HCT116 (cell line): Measurements from ENCODE around the gene CD244. TPM values are rescaled to one million over a fixed set of nuclear protein-coding genes. Genes with fewer than 3 reads are reported as not detected.

ENCODE experiments used
- ATAC-seq: fragments of 200-7000 bp; cut with Tn5 transposase; 2 replicates; pipeline ENCODE4 v1.9.1; 2020; ENCODE audit warnings: mild to moderate bottlenecking, moderate library complexity
- BruUV-seq: library from RNA; stranded (reverse); fragments of 400-500 nt; replicated peaks from 2 replicates; lab custom pipeline; 2021; lab: Mats Ljungman, UMichigan
- CTCF ChIA-PET: fragments of 300-600 bp; sonication (Branson Sonifier 250); formaldehyde crosslinking; loops from one replicate; lab custom pipeline; 2021; ENCODE audit warnings: antibody characterized with exemption; lab: Charles Lee
- POLR2A ChIA-PET: fragments of 300-600, 350-600 bp; sonication (Branson Sonifier 250); formaldehyde crosslinking; loops from one replicate; lab custom pipeline; 2021; ENCODE audit warnings: antibody characterized with exemption; lab: Charles Lee
- RAD21 ChIA-PET, 2 experiments: fragments of 300-600 bp; sonication (Branson Sonifier 250); formaldehyde crosslinking; loops; one replicate each; lab custom pipeline; 2023; ENCODE audit warnings: low total read pairs in 2 of 2; ENCODE audit not compliant: uncharacterized antibody in 2 of 2, unreplicated experiment in 2 of 2, low non-redundant PET in 1 of 2; lab: Charles Lee
- DNase-seq: peaks from one replicate; pipeline ENCODE4 v3.0.0-alpha.2; 2010; ENCODE audit warnings: low read depth, low spot score
- H2AFZ ChIP-seq: fragments of 200-600 bp; shearing (Covaris generic), sonication (generic); 2 replicates; pipeline ENCODE4 v1.6.1; 2017; ENCODE audit warnings: low read depth, mixed run types, mixed read lengths, antibody characterized with exemption, low read length; ENCODE audit not compliant: poor library complexity, severe bottlenecking
- H3K27ac ChIP-seq: 2 replicates; pipeline ENCODE4 v1.5.1; 2012; ENCODE audit warnings: low read depth, low read length
- H3K27me3 ChIP-seq: fragments of 200-600 bp; sonication (generic); 2 replicates; pipeline ENCODE4 v1.6.1; 2016; ENCODE audit warnings: mixed run types, low read length, mixed read lengths; ENCODE audit not compliant: insufficient read depth
- H3K36me3 ChIP-seq, 2 experiments: fragments of 200-500 bp in 1 of 2; fragments of 200-600 bp in 1 of 2; sonication (Bioruptor generic) in 1 of 2; sonication (generic) in 1 of 2; 2 replicates each; pipeline versions ENCODE4 v1.5.1 to v1.6.1; 2014 to 2016; ENCODE audit warnings: low read length in 2 of 2, inconsistent platforms in 1 of 2, mixed read lengths in 1 of 2, mixed run types in 1 of 2; ENCODE audit not compliant: insufficient read depth in 2 of 2, control insufficient read depth in 1 of 2
- H3K4me1 ChIP-seq, 2 experiments: fragments of 200-600 bp in 1 of 2; sonication (generic) in 1 of 2; 2 replicates each; pipeline versions ENCODE4 v1.5.1 to v1.6.1; 2012 to 2017; ENCODE audit warnings: low read length in 2 of 2, inconsistent platforms in 1 of 2, mild to moderate bottlenecking in 1 of 2, mixed read lengths in 1 of 2, mixed run types in 1 of 2, moderate library complexity in 1 of 2; ENCODE audit not compliant: insufficient read depth in 2 of 2, control insufficient read depth in 1 of 2
- H3K4me2 ChIP-seq: fragments of 200-600 bp; sonication (generic); 2 replicates; pipeline ENCODE4 v1.6.1; 2017; ENCODE audit warnings: mixed run types, low read length, mixed read lengths
- H3K4me3 ChIP-seq, 2 experiments: fragments of 200-600 bp in 1 of 2; sonication (generic) in 1 of 2; replicated peaks in 1 of 2; 2 replicates each; pipeline ENCODE4 v1.5.1; 2011 to 2016; ENCODE audit warnings: low read length in 2 of 2, control low read depth in 1 of 2, low read depth in 1 of 2, mild to moderate bottlenecking in 1 of 2, mixed read lengths in 1 of 2, mixed run types in 1 of 2
- H3K79me2 ChIP-seq: fragments of 200-600 bp; sonication (generic); 2 replicates; pipeline ENCODE4 v1.6.1; 2017; ENCODE audit warnings: mild to moderate bottlenecking, mixed run types, low read length, moderate library complexity, mixed read lengths; ENCODE audit not compliant: insufficient read depth
- H3K9ac ChIP-seq: fragments of 200-600 bp; sonication (generic); 2 replicates; pipeline ENCODE4 v1.6.1; 2016; ENCODE audit warnings: low read length, mixed read lengths
- H3K9me2 ChIP-seq: fragments of 200-600 bp; sonication (generic), shearing (Covaris generic); 2 replicates; pipeline ENCODE4 v1.6.1; 2017; ENCODE audit warnings: mixed run types, mild to moderate bottlenecking, moderate library complexity; ENCODE audit not compliant: insufficient read depth
- H3K9me3 ChIP-seq, 2 experiments: fragments of 200-500 bp in 1 of 2; fragments of 200-600 bp in 1 of 2; sonication (Bioruptor generic) in 1 of 2; sonication (generic) in 1 of 2; 2 replicates each; pipeline ENCODE4 v1.6.1; 2014 to 2017; ENCODE audit warnings: low read length in 2 of 2, mixed read lengths in 2 of 2, inconsistent platforms in 1 of 2, low read depth in 1 of 2, mild to moderate bottlenecking in 1 of 2, mixed run types in 1 of 2, moderate library complexity in 1 of 2; ENCODE audit not compliant: control insufficient read depth in 1 of 2, insufficient read depth in 1 of 2
- H4K20me1 ChIP-seq: fragments of 200-600 bp; sonication (generic), shearing (Covaris generic); 2 replicates; pipeline ENCODE4 v1.6.1; 2017; ENCODE audit warnings: mixed run types, mild to moderate bottlenecking, moderate library complexity; ENCODE audit not compliant: insufficient read depth
- CEBPB ChIP-seq: IDR thresholded peaks from 2 replicates; pipeline ENCODE4 v1.6.1; 2012; ENCODE audit warnings: low read depth
- EGR1 ChIP-seq: IDR thresholded peaks from 2 replicates; pipeline ENCODE4 v1.6.1; 2012; ENCODE audit warnings: low read depth
- ELF1 ChIP-seq: IDR thresholded peaks from 2 replicates; pipeline ENCODE4 v1.6.1; 2012; ENCODE audit warnings: low read depth, borderline replicate concordance
- EZH2 ChIP-seq: fragments of 200-600 bp; sonication (generic); IDR thresholded peaks from 2 replicates; pipeline ENCODE4 v1.6.1; 2017; ENCODE audit warnings: antibody characterized with exemption, mixed run types
- EZH2phosphoT487 ChIP-seq: fragments of 200-600 bp; IDR thresholded peaks from 2 replicates; pipeline ENCODE4 v1.6.1; 2018; ENCODE audit warnings: antibody characterized with exemption, borderline replicate concordance
- JUND ChIP-seq: IDR thresholded peaks from 2 replicates; pipeline ENCODE4 v1.6.1; 2012
- POLR2AphosphoS5 ChIP-seq: IDR thresholded peaks from 2 replicates; pipeline ENCODE4 v1.6.1; 2011; ENCODE audit warnings: mild to moderate bottlenecking, low read depth, low read length, moderate library complexity
- SRF ChIP-seq: IDR thresholded peaks from 2 replicates; pipeline ENCODE4 v1.6.1; 2012; ENCODE audit warnings: low read depth
- TCF7L2 ChIP-seq: IDR thresholded peaks from 2 replicates; pipeline ENCODE4 v1.7.0; 2011; ENCODE audit warnings: borderline replicate concordance, inconsistent platforms; ENCODE audit not compliant: insufficient read depth, insufficient read length; ENCODE audit errors: extremely low read depth
- ZNF274 ChIP-seq: fragments of 200-500 bp; sonication (Bioruptor generic); IDR thresholded peaks from 2 replicates; pipeline ENCODE4 v1.6.1; 2014; ENCODE audit warnings: mild to moderate bottlenecking, low read depth, low read length, inconsistent platforms
- intact Hi-C: fragments of 100-400 bp; cut with micrococcal nuclease; formaldehyde crosslinking; loops from 2 replicates; pipeline ENCODE4 v1.10.0; 2022
- total RNA-seq: library from RNA; stranded (reverse); gene quantifications from one replicate; pipeline ENCODE4 v1.2.1, GENCODE V29; 2021; ENCODE audit not compliant: unreplicated experiment
- TF ChIP-seq, protein P1 (sequence below): IDR thresholded peaks from 2 replicates; pipeline ENCODE4 v1.6.1; 2011; ENCODE audit warnings: mild to moderate bottlenecking, low read length, moderate library complexity; ENCODE audit not compliant: insufficient replicate concordance; ENCODE audit errors: extremely low read depth
- TF ChIP-seq, protein P2 (sequence below): IDR thresholded peaks from 2 replicates; pipeline ENCODE4 v1.6.1; 2012
- TF ChIP-seq, protein P3 (sequence below): IDR thresholded peaks from 2 replicates; pipeline ENCODE4 v1.6.1; 2012

Gene CD244
- total RNA-seq, 1 experiment from 2014 or later: not detected

GRCh38 chr1:160879056-160879455, 16.4 kb upstream of the CD244 start:
- intact Hi-C loops: no loop called here

More at GRCh38 chr1:160879056-160879455, 16.4 kb upstream of the CD244 start:
- Histone ChIP-seq H2AFZ (no peak overlapping the region), H3K4me2 (no peak overlapping the region), H3K4me3 (no peak overlapping the region), H3K9me3 (no peaks in the 10 kb centered on the region), H3K27ac (no peak overlapping the region), H3K4me1 (no peaks in the 10 kb centered on the region), H3K9me2 (no peaks in the 10 kb centered on the region), H4K20me1 (no peaks in the 10 kb centered on the region), H3K79me2 (no peaks in the 10 kb centered on the region), H3K36me3 (no peaks in the 10 kb centered on the region), H3K9ac (no peak overlapping the region), H3K27me3 (no peaks in the 10 kb centered on the region)
- BruUV-seq: no TSS peak
- ATAC-seq (no peak), DNase-seq (no peak)
- TF ChIP-seq CEBPB (no peak), POLR2AphosphoS5 (no peak), EZH2 (no peak), EGR1 (no peak), ZNF274 (no peak), JUND (no peak), SRF (no peak), ELF1 (no peak), EZH2phosphoT487 (no peak), TCF7L2 (no peak)
- TF ChIP-seq, protein P1, sequence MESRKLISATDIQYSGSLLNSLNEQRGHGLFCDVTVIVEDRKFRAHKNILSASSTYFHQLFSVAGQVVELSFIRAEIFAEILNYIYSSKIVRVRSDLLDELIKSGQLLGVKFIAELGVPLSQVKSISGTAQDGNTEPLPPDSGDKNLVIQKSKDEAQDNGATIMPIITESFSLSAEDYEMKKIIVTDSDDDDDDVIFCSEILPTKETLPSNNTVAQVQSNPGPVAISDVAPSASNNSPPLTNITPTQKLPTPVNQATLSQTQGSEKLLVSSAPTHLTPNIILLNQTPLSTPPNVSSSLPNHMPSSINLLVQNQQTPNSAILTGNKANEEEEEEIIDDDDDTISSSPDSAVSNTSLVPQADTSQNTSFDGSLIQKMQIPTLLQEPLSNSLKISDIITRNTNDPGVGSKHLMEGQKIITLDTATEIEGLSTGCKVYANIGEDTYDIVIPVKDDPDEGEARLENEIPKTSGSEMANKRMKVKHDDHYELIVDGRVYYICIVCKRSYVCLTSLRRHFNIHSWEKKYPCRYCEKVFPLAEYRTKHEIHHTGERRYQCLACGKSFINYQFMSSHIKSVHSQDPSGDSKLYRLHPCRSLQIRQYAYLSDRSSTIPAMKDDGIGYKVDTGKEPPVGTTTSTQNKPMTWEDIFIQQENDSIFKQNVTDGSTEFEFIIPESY: no peak
- TF ChIP-seq, protein P2, sequence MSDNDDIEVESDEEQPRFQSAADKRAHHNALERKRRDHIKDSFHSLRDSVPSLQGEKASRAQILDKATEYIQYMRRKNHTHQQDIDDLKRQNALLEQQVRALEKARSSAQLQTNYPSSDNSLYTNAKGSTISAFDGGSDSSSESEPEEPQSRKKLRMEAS: no peak
- TF ChIP-seq, protein P3, sequence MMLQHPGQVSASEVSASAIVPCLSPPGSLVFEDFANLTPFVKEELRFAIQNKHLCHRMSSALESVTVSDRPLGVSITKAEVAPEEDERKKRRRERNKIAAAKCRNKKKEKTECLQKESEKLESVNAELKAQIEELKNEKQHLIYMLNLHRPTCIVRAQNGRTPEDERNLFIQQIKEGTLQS: no peak
- ChIA-PET POLR2A (no interaction called here), CTCF (no interaction called here), RAD21 (no interaction called here)
